Common myeloid progenitor, CD34-positive (primary cell): ENCODE data around the gene TSPYL2.

Experiments
- CTCF ChIA-PET: fragments of 350-600 bp; sonication (Branson Sonifier 250); formaldehyde crosslinking; loops from one replicate; lab custom pipeline; 2021; ENCODE audit warnings: antibody characterized with exemption; lab: Charles Lee
- POLR2A ChIA-PET: fragments of 350-600 bp; sonication (Branson Sonifier 250); formaldehyde crosslinking; loops from one replicate; lab custom pipeline; 2021; ENCODE audit warnings: antibody characterized with exemption; lab: Charles Lee
- DNase-seq, 3 donors: peaks; one replicate each; pipeline versions ENCODE4 v3.0.0 to v3.0.0-alpha.2; 2013
- H3K27ac ChIP-seq, 2 experiments: 1 replicate in 1 of 2; 2 replicates in 1 of 2; pipeline ENCODE4 v1.7.0; 2013; ENCODE audit warnings: inconsistent platforms in 2 of 2, low read length in 2 of 2, mild to moderate bottlenecking in 2 of 2, low read depth in 1 of 2, moderate library complexity in 1 of 2; ENCODE audit not compliant: severe bottlenecking in 2 of 2, insufficient read depth in 1 of 2, poor library complexity in 1 of 2
- H3K27me3 ChIP-seq, 5 experiments: replicated peaks in 2 of 5; 1 replicate in 3 of 5; 2 replicates in 2 of 5; pipeline versions ENCODE4 v1.6.1 to v1.7.0; 2013; ENCODE audit warnings: low read length in 4 of 5, mild to moderate bottlenecking in 2 of 5, moderate library complexity in 2 of 5, inconsistent platforms in 1 of 5; ENCODE audit not compliant: insufficient read depth in 5 of 5, control insufficient read depth in 4 of 5
- H3K36me3 ChIP-seq, 4 experiments: 1 replicate in 2 of 4; 2 replicates in 2 of 4; pipeline versions ENCODE4 v1.6.1 to v1.7.0; 2013; ENCODE audit warnings: low read length in 3 of 4, control low read depth in 1 of 4, mild to moderate bottlenecking in 1 of 4; ENCODE audit not compliant: control insufficient read depth in 4 of 4, insufficient read depth in 4 of 4
- H3K4me1 ChIP-seq, 4 experiments: 1 replicate in 3 of 4; 2 replicates in 1 of 4; pipeline versions ENCODE4 v1.6.1 to v1.7.1; 2013; ENCODE audit warnings: low read length in 3 of 4, mild to moderate bottlenecking in 3 of 4, control low read depth in 1 of 4, inconsistent platforms in 1 of 4, moderate library complexity in 1 of 4; ENCODE audit not compliant: control insufficient read depth in 4 of 4, insufficient read depth in 4 of 4; ENCODE audit errors: control extremely low read depth in 1 of 4
- H3K4me3 ChIP-seq, 7 experiments: 1 replicate in 4 of 7; 2 replicates in 3 of 7; pipeline versions ENCODE4 v1.5.1 to v1.7.0; 2013; ENCODE audit warnings: mild to moderate bottlenecking in 7 of 7, low read length in 6 of 7, moderate library complexity in 6 of 7, inconsistent platforms in 2 of 7, low read depth in 2 of 7, control low read depth in 1 of 7; ENCODE audit not compliant: insufficient read depth in 4 of 7, control insufficient read depth in 1 of 7; ENCODE audit errors: extremely low read depth in 1 of 7
- H3K9me3 ChIP-seq, 5 experiments: 1 replicate in 4 of 5; 2 replicates in 1 of 5; pipeline versions ENCODE4 v1.6.1 to v1.7.1; 2013; ENCODE audit warnings: low read length in 4 of 5, mild to moderate bottlenecking in 2 of 5, inconsistent platforms in 1 of 5, low read depth in 1 of 5, moderate library complexity in 1 of 5; ENCODE audit not compliant: control insufficient read depth in 4 of 5, insufficient read depth in 2 of 5; ENCODE audit errors: control extremely low read depth in 1 of 5
- WGBS: methylation state at CpG from one replicate; pipeline ENCODE4 v1.1.5; 2013; ENCODE audit not compliant: insufficient coverage; 5-methylcytosine and 5-hydroxymethylcytosine counted together

TSPYL2 gene

GRCh38 chrX:53049127-53049517 lies 33.0 kb upstream of the TSPYL2 start:
- 59% methylated on average over 7 of the region's 8 CpGs for WGBS
- no peak for DNase-seq

GRCh38 chrX:53050841-53051240 lies 31.3 kb upstream of the TSPYL2 start:
- Histone ChIP-seq H3K4me1 (peaks cover 0 to 9% (median 4%) of the 10 kb centered on the region in 4 experiments), H3K27me3 (peaks cover 0 to 5% (median 0%) of the 10 kb centered on the region in 5 experiments), H3K27ac (no peak overlapping the region), H3K9me3 (no peaks in the 10 kb centered on the region), H3K36me3 (no peaks in the 10 kb centered on the region), H3K4me3 (no peak overlapping the region)
- DNase-seq, result no peak
- POLR2A ChIA-PET, result no interaction called here
- CTCF ChIA-PET, result interaction anchor here (1.5 kb wide), 1 partner anchor 21 kb away, joined by 3 read pairs; no protein-coding TSS in a partner anchor
- 81% methylated on average over 3 of the region's 6 CpGs for WGBS

More at GRCh38 chrX:53049127-53049517, 33.0 kb upstream of the TSPYL2 start:
- ChIA-PET POLR2A (no interaction called here), CTCF (no interaction called here)
- peaks cover 0 to 11% (median 0%) of the 10 kb centered on the region in 5 experiments for H3K27me3 ChIP-seq
- peak overlapping the region in 5 of 7 experiments; percentile 14 to 81 (median 20) for H3K4me3 ChIP-seq
- H3K27ac ChIP-seq, result no peak overlapping the region
- H3K9me3 ChIP-seq, result no peaks in the 10 kb centered on the region
- H3K36me3 ChIP-seq, result no peaks in the 10 kb centered on the region
- H3K4me1 ChIP-seq, result peaks cover 0 to 9% (median 4%) of the 10 kb centered on the region in 4 experiments

- POLR2A ChIA-PET, result no interaction called here
Measured at GRCh38 chrX:53055244-53055849, 26.8 kb upstream of the TSPYL2 start.

DNA sequence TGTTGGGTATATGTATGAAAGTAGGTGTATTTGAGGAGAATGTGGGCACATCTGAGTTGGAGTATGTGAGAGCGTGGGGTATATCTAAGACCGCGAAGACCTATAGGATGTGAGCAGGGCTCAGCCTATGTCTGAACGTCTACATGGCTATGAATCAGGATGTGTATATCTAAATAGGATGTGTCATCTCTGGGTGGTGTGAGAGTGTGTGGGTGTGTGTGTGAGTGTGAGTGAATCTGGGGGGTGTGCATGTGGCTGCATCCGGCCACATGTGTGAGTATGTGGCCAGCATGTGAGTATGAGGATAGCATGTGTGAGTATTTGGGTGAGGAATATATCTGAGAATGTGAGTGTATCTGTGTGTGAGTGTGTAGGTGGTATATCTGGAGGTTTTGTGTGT lies 25.9 kb upstream of the TSPYL2 start:
- no peak for DNase-seq
- Histone ChIP-seq H3K4me1 (no peaks in the 10 kb centered on the region), H3K9me3 (no peaks in the 10 kb centered on the region), H3K36me3 (no peaks in the 10 kb centered on the region), H3K4me3 (no peak overlapping the region), H3K27ac (no peak overlapping the region), H3K27me3 (peaks cover 0 to 5% (median 0%) of the 10 kb centered on the region in 5 experiments)
- CTCF ChIA-PET, result no interaction called here
- POLR2A ChIA-PET, result no interaction called here
- 93% methylated on average over 5 of the region's 5 CpGs for WGBS

More at GRCh38 chrX:53055244-53055849, 26.8 kb upstream of the TSPYL2 start:
- DNase-seq, result no peak
- 87% methylated on average over 6 of the region's 6 CpGs for WGBS
- no peaks in the 10 kb centered on the region for H3K9me3 ChIP-seq
- no peaks in the 10 kb centered on the region for H3K36me3 ChIP-seq
- H3K27me3 ChIP-seq, result peaks cover 0 to 5% (median 0%) of the 10 kb centered on the region in 5 experiments
- no peak overlapping the region for H3K4me3 ChIP-seq
- CTCF ChIA-PET, result no interaction called here
- no peak overlapping the region for H3K27ac ChIP-seq
- no peaks in the 10 kb centered on the region for H3K4me1 ChIP-seq

DNA sequence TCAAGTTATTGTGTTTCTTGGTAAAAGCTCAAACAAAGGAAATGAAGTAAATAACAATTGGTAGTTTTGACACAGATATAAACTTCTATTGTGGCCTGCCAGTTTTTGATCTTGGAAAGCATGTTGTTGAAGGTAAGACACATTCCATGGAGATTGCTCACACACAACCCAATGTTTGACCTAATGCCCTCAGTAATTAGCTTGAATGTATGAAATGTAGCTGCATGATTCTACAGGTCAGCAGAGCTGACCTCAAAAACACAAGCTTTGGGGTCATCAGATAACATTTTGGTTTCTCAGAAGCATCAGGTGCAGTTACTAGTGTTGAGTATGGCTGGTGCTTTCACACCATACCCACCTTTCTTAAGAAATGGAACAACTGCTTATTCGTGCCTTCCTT lies 17.1 kb upstream of the TSPYL2 start:
- H3K36me3 ChIP-seq, result peaks cover 0 to 3% (median 0%) of the 10 kb centered on the region in 4 experiments
- POLR2A ChIA-PET, result no interaction called here
- DNase-seq, result no peak
- H3K27me3 ChIP-seq, result peaks cover 0 to 17% (median 0%) of the 10 kb centered on the region in 5 experiments
- no peaks in the 10 kb centered on the region for H3K4me1 ChIP-seq
- H3K27ac ChIP-seq, result no peak overlapping the region
- CTCF ChIA-PET, result interaction anchor here (0.7 kb wide), 1 partner anchor 21 kb away, joined by 4 read pairs; no protein-coding TSS in a partner anchor
- H3K4me3 ChIP-seq, result no peak overlapping the region
- WGBS, result 33% methylated on average over 1 of the region's 1 CpG
- no peaks in the 10 kb centered on the region for H3K9me3 ChIP-seq

DNA sequence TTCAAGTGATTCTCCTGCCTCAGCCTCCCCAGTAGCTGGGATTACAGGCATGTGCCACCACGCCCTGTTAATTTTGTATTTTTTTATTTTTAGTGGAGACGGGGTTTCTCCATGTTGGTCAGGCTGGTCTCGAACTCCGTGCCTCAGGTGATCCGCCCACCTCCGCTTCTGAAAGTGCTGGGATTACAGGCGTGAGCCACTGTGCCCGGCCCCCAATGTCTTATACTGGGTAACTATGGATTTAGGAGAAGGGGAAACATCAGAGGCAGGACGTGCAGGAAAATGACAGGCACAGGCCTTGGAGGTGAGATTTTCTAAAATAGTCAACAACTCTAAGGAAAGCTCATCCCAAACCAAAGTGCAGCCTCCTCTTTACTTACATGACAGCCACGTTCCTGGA lies 11.1 kb upstream of the TSPYL2 start:
- CTCF ChIA-PET, result interaction anchor here (1.0 to 4.6 kb wide), 2 partner anchors 14 to 18 kb away, joined by 4 to 52 read pairs; no protein-coding TSS in a partner anchor
- H3K27me3 ChIP-seq, result peaks cover 0 to 18% (median 0%) of the 10 kb centered on the region in 5 experiments
- no CpG with 5 or more reads among the region's 10 CpGs for WGBS
- DNase-seq, result no peak
- H3K36me3 ChIP-seq, result no peaks in the 10 kb centered on the region
- no peaks in the 10 kb centered on the region for H3K9me3 ChIP-seq
- no peak overlapping the region for H3K27ac ChIP-seq
- peaks cover 0 to 10% (median 5%) of the 10 kb centered on the region in 4 experiments for H3K4me1 ChIP-seq
- no peak overlapping the region for H3K4me3 ChIP-seq
- POLR2A ChIA-PET, result interaction anchor here (0.9 to 2.9 kb wide), 2 partner anchors 11 to 17 kb away, joined by 4 to 15 read pairs; partner anchors contain the start of gene TSPYL2
